HG03571 (cell line): Measurements from ENCODE around the gene SYF2.
A peak's percentile ranks its signal among the peaks of the same experiment; 100 is the strongest.
"Not testable (repeated sequence)": the region's sequence is repeated elsewhere in the genome, so short reads cannot be mapped to it uniquely, and the experiment has no call there.

Experiments
- ATAC-seq: cut with Tn5 transposase; IDR thresholded peaks from one replicate; pipeline ENCODE4 v1.9.1; 2021; ENCODE audit not compliant: unreplicated experiment

SYF2 gene

GRCh38 chr1:25232027-25232865 is at the start of gene SYF2:
SYF2 (minus strand) TSS chr1:25232502; CDS start chr1:25232467, 35 bp downstream.
- peak; percentile 72 for ATAC-seq

GRCh38 chr1:25279693-25280111 is 47.4 kb upstream of the SYF2 start:
- not testable (repeated sequence) for ATAC-seq

- ATAC-seq: not testable (repeated sequence)
These were observed 46.5 kb upstream of the SYF2 start for GRCh38 chr1:25278790-25279189.

- ATAC-seq: not testable (repeated sequence)
These were observed 46.1 kb upstream of the SYF2 start for GRCh38 chr1:25278358-25278757.

GRCh38 chr1:25277295-25277694 is 45.0 kb upstream of the SYF2 start:
- not testable (repeated sequence) for ATAC-seq

- ATAC-seq: not testable (repeated sequence)
These were observed 43.3 kb upstream of the SYF2 start for GRCh38 chr1:25275648-25276047.

- ATAC-seq: not testable (repeated sequence)
These were observed 39.9 kb upstream of the SYF2 start, which contains the start of gene RHD for GRCh38 chr1:25272238-25272637. RHD (plus strand) TSS chr1:25272509; CDS start chr1:25272548, 39 bp downstream.

GRCh38 chr1:25268143-25268760 is 36.0 kb upstream of the SYF2 start:
- not testable (repeated sequence) for ATAC-seq

GRCh38 chr1:25267288-25268142 is 35.2 kb upstream of the SYF2 start:
- ATAC-seq: peak; percentile 67

- peak; percentile 28 for ATAC-seq
These were observed 34.4 kb upstream of the SYF2 start for GRCh38 chr1:25266554-25267287.

- not testable (repeated sequence) for ATAC-seq
These were observed 28.0 kb upstream of the SYF2 start for GRCh38 chr1:25260336-25260735.

GRCh38 chr1:25259813-25260212 is 27.5 kb upstream of the SYF2 start:
- not testable (repeated sequence) for ATAC-seq

- no peak for ATAC-seq
These were observed 24.9 kb upstream of the SYF2 start for GRCh38 chr1:25257196-25257595.

- no peak for ATAC-seq
These were observed 24.3 kb upstream of the SYF2 start for GRCh38 chr1:25256578-25256965.

- no peak for ATAC-seq
These were observed 23.6 kb upstream of the SYF2 start for GRCh38 chr1:25255706-25256577.

- no peak for ATAC-seq
These were observed 21.6 kb upstream of the SYF2 start for GRCh38 chr1:25253911-25254310.

GRCh38 chr1:25247829-25248754 is 15.8 kb upstream of the SYF2 start:
- ATAC-seq: no peak

- peak; percentile 68 for ATAC-seq
These were observed 14.9 kb upstream of the SYF2 start, which contains the start of gene RSRP1 for GRCh38 chr1:25247024-25247828. RSRP1 (minus strand) TSS chr1:25247454; CDS start chr1:25246963, 491 bp downstream.
